Measurements from ENCODE around the gene SNX18.

DNA sequence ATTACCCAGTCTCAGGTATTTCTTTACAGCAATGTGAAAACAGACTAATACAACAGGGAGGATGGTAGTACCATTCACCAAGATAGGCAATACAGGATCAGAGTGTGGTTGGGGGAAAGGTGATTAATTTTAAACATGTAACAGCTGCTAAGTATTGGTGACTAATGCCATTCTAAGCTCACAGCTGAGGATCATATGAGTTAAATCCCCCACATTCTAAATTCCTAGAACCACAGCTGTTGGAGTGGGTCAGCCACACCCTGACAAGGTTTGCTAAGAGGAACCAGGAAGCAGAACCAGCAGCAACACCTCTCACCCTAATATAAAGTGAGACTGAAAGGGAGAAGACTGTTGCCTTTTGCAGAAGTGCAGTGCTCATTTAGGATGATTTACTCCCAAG lies 37.3 kb upstream of the SNX18 start:
- TF ChIP-seq, protein P1, sequence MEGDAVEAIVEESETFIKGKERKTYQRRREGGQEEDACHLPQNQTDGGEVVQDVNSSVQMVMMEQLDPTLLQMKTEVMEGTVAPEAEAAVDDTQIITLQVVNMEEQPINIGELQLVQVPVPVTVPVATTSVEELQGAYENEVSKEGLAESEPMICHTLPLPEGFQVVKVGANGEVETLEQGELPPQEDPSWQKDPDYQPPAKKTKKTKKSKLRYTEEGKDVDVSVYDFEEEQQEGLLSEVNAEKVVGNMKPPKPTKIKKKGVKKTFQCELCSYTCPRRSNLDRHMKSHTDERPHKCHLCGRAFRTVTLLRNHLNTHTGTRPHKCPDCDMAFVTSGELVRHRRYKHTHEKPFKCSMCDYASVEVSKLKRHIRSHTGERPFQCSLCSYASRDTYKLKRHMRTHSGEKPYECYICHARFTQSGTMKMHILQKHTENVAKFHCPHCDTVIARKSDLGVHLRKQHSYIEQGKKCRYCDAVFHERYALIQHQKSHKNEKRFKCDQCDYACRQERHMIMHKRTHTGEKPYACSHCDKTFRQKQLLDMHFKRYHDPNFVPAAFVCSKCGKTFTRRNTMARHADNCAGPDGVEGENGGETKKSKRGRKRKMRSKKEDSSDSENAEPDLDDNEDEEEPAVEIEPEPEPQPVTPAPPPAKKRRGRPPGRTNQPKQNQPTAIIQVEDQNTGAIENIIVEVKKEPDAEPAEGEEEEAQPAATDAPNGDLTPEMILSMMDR (conservative IDR thresholded peaks at IDR 0.05; ENCODE audit: low read depth, low read length), result no peak
- TF ChIP-seq EZH2phosphoT487 (IDR thresholded peaks at IDR 0.05; ENCODE audit: borderline replicate concordance, low read length) (no peak), EZH2 (IDR thresholded peaks at IDR 0.05; ENCODE audit: low read length, unreplicated experiment) (no peak)
